Transverse colon (tissue), 4 donors: ENCODE results near the gene FGF2.

Experiments
- POLR2A ChIP-seq: fragments of 450-650 bp; IDR thresholded peaks from one replicate; pipeline ENCODE4 v1.6.1; 2016; ENCODE audit warnings: antibody characterized with exemption, mild to moderate bottlenecking, moderate library complexity
- POLR2AphosphoS5 ChIP-seq, 3 donors: sonication (generic); formaldehyde crosslinking; IDR thresholded peaks; one replicate each; pipeline ENCODE4 v1.6.1; 2016; ENCODE audit warnings: antibody characterized with exemption in 3 of 3
- TF ChIP-seq, protein P1 (sequence below), 5 experiments: fragments of 200-600 bp in 3 of 5; fragments of 450-650 bp in 2 of 5; sonication (generic) in 3 of 5; IDR thresholded peaks; 1 replicate in 2 of 5; 2 replicates in 3 of 5; pipeline ENCODE4 v1.5.1; 2016 to 2017; ENCODE audit warnings: antibody characterized with exemption in 5 of 5, inconsistent platforms in 3 of 5, mild to moderate bottlenecking in 2 of 5, moderate library complexity in 1 of 5

DNA sequence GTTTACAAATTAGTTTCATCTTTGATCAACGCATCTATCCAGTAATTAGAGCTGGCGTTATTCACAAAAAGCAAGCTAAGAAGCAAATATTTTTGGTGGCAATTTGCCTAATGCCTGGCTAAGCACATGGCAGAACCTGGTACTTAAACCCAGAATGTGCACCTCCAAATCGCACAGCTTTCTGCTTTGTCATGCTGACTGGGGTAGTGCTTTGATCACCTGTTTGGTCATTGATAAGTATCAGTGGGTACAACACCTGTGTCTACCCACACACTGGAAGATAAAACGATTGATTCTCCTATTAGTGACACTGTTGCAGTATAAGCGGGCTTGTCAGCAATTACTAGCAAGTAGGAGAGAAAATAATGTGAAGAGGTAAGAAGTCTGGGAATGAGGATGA is 93.8 kb downstream of the FGF2 start:
- TF ChIP-seq, protein P1, sequence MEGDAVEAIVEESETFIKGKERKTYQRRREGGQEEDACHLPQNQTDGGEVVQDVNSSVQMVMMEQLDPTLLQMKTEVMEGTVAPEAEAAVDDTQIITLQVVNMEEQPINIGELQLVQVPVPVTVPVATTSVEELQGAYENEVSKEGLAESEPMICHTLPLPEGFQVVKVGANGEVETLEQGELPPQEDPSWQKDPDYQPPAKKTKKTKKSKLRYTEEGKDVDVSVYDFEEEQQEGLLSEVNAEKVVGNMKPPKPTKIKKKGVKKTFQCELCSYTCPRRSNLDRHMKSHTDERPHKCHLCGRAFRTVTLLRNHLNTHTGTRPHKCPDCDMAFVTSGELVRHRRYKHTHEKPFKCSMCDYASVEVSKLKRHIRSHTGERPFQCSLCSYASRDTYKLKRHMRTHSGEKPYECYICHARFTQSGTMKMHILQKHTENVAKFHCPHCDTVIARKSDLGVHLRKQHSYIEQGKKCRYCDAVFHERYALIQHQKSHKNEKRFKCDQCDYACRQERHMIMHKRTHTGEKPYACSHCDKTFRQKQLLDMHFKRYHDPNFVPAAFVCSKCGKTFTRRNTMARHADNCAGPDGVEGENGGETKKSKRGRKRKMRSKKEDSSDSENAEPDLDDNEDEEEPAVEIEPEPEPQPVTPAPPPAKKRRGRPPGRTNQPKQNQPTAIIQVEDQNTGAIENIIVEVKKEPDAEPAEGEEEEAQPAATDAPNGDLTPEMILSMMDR (IDR thresholded peaks at IDR 0.05): no peak
- TF ChIP-seq POLR2AphosphoS5 (IDR thresholded peaks at IDR 0.05): no peak
- no peak for TF ChIP-seq POLR2A
